ENCODE measurements around the gene ITGAV. TPM values are rescaled to one million over a fixed set of nuclear protein-coding genes. Genes with fewer than 3 reads are reported as not detected.

Gene ITGAV
- total and polyA plus RNA-seq, 7 donors, result 3.6 to 117 (median 67.1) TPM

GRCh38 chr2:186546846-186547245 is 43.0 kb upstream of the ITGAV start:
- no peak for TF ChIP-seq CTCF (IDR thresholded peaks at IDR 0.05)
- no peak for TF ChIP-seq EP300 (IDR thresholded peaks at IDR 0.05)
- TF ChIP-seq POLR2AphosphoS5 (IDR thresholded peaks at IDR 0.05), result no peak
- TF ChIP-seq POLR2A (IDR thresholded peaks at IDR 0.05), result no peak
- Histone ChIP-seq H3K36me3 (no peaks in the 10 kb centered on the region), H3K9me3 (no peaks in the 10 kb centered on the region), H3K27ac (no peak overlapping the region), H3K4me1 (peaks cover 0 to 27% (median 26%) of the 10 kb centered on the region in 4 donors), H3K4me3 (no peak overlapping the region), H3K27me3 (no peaks in the 10 kb centered on the region)
- 0 to 3% methylated on average over 1 of the region's 1 CpG for WGBS, 2 donors
- DNase-seq, result no peak
- intact Hi-C loops (cut with DNase I), result no loop called here

GRCh38 chr2:186551323-186552050 is 38.4 kb upstream of the ITGAV start:
- Histone ChIP-seq H3K4me3 (no peak overlapping the region), H3K27ac (no peak overlapping the region), H3K4me1 (peaks cover 0 to 7% (median 4%) of the 10 kb centered on the region in 4 donors), H3K27me3 (no peaks in the 10 kb centered on the region), H3K36me3 (no peaks in the 10 kb centered on the region), H3K9me3 (no peaks in the 10 kb centered on the region)
- DNase-seq, result no peak
- TF ChIP-seq CTCF (IDR thresholded peaks at IDR 0.05), result no peak
- TF ChIP-seq POLR2A (IDR thresholded peaks at IDR 0.05), result no peak
- TF ChIP-seq EP300 (IDR thresholded peaks at IDR 0.05), result no peak
- TF ChIP-seq POLR2AphosphoS5 (IDR thresholded peaks at IDR 0.05), result no peak
- intact Hi-C loops (cut with DNase I), result no loop called here
- WGBS, 2 donors, result 83 to 85% methylated on average over 8 of the region's 8 CpGs

GRCh38 chr2:186554429-186554828 is 35.4 kb upstream of the ITGAV start:
- Histone ChIP-seq H3K9me3 (no peaks in the 10 kb centered on the region), H3K4me3 (no peak overlapping the region), H3K27me3 (no peaks in the 10 kb centered on the region), H3K36me3 (no peaks in the 10 kb centered on the region), H3K4me1 (peaks cover 0 to 11% (median 5%) of the 10 kb centered on the region in 4 donors), H3K27ac (no peak overlapping the region)
- TF ChIP-seq CTCF (IDR thresholded peaks at IDR 0.05), result no peak
- TF ChIP-seq EP300 (IDR thresholded peaks at IDR 0.05), result no peak
- TF ChIP-seq POLR2AphosphoS5 (IDR thresholded peaks at IDR 0.05), result no peak
- no peak for TF ChIP-seq POLR2A (IDR thresholded peaks at IDR 0.05)
- DNase-seq, result no peak
- intact Hi-C loops (cut with DNase I), result no loop called here
- 73 to 86% methylated on average over 1 of the region's 1 CpG for WGBS, 2 donors

GRCh38 chr2:186554850-186555671 is 34.8 kb upstream of the ITGAV start:
- TF ChIP-seq EP300 (IDR thresholded peaks at IDR 0.05) (no peak), CTCF (IDR thresholded peaks at IDR 0.05) (no peak), POLR2A (IDR thresholded peaks at IDR 0.05) (no peak), POLR2AphosphoS5 (IDR thresholded peaks at IDR 0.05) (no peak)
- no peak overlapping the region for H3K4me3 ChIP-seq
- no peak overlapping the region for H3K27ac ChIP-seq
- peaks cover 0 to 12% (median 5%) of the 10 kb centered on the region in 4 donors for H3K4me1 ChIP-seq
- no peaks in the 10 kb centered on the region for H3K36me3 ChIP-seq
- DNase-seq, result no peak
- intact Hi-C loops (cut with DNase I), result no loop called here
- 77% methylated on average over 8 of the region's 8 CpGs for WGBS, 2 donors
- no peaks in the 10 kb centered on the region for H3K27me3 ChIP-seq
- no peaks in the 10 kb centered on the region for H3K9me3 ChIP-seq

Data from sigmoid colon (tissue), 7 donors.